VCaP (cell line): ENCODE data around the gene MAPK11.

Source experiments
- H3K27ac ChIP-seq: fragments of 450-650 bp; 2 replicates; pipeline ENCODE4 v1.5.1; 2017
- CTCF ChIP-seq: fragments of 450-650 bp; conservative IDR thresholded peaks from 2 replicates; pipeline ENCODE4 v1.5.1; 2017; ENCODE audit warnings: mild to moderate bottlenecking, moderate library complexity

MAPK11 gene

GRCh38 chr22:50253941-50254340, 16.2 kb downstream of the MAPK11 start:
- no peak overlapping the region; the same call in 1 of the 2 replicates for H3K27ac ChIP-seq
- TF ChIP-seq CTCF: no peak

GRCh38 chr22:50253046-50253915, 16.9 kb downstream of the MAPK11 start:
- no peak for TF ChIP-seq CTCF
- no peak overlapping the region; the same call in 1 of the 2 replicates for H3K27ac ChIP-seq

- peak; percentile 69 for TF ChIP-seq CTCF
- no peak overlapping the region; the same call in 1 of the 2 replicates for H3K27ac ChIP-seq
Observed at GRCh38 chr22:50252082-50253045, 17.8 kb downstream of the MAPK11 start.

GRCh38 chr22:50251477-50252081, 18.6 kb downstream of the MAPK11 start:
- peak overlapping the region; percentile 84 for H3K27ac ChIP-seq
- no peak for TF ChIP-seq CTCF

- H3K27ac ChIP-seq: peak within 1 kb of the TSS; percentile 84
- TF ChIP-seq CTCF: no peak
Observed at GRCh38 chr22:50250555-50251476, 19.4 kb downstream of the MAPK11 start, which contains the start of gene HDAC10. Gene HDAC10, minus strand, starts transcription at chr22:50251265. Its CDS starts 233 bp downstream, at chr22:50251032.

GRCh38 chr22:50250249-50250554, 20.0 kb downstream of the MAPK11 start:
- no peak for TF ChIP-seq CTCF
- peak overlapping the region; percentile 84 for H3K27ac ChIP-seq
